Activated T-cell treated with anti-CD3 and anti-CD28 coated beads for 48 hours (primary cell): ENCODE results near the gene CBFB.

ENCODE experiments used
- DNase-seq: peaks from one replicate; pipeline ENCODE4 v3.0.0-alpha.2; 2020; ENCODE audit warnings: low read depth

CBFB gene

GRCh38 chr16:67137605-67138004, 108.7 kb downstream of the CBFB start:
- no peak for DNase-seq

- no peak for DNase-seq
These were observed 112.4 kb downstream of the CBFB start for GRCh38 chr16:67141391-67141790.

DNA sequence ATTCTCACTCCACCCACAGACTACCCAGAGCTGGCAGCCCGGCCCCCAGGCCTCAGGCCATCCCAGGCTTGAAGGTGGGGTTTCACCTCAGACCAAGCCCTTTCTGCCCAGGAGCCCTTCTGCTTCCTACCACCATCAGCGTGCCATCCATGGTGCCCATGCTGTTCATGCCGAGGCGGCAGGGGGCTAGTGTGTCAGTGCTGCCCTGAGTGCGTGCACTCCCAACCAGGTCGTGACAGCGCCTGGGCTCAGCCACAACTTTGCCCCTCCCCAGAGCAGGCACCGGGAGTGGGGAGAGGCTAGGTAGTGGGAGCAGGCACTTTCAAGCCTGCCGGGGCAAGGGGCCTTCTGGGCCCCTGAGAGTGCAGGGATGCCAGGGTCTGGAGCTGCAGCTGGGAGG, 113.4 kb downstream of the CBFB start:
- DNase-seq = no peak

- DNase-seq = no peak
These were observed 116.0 kb downstream of the CBFB start for GRCh38 chr16:67144943-67145342.

- no peak for DNase-seq
These were observed 116.8 kb downstream of the CBFB start for GRCh38 chr16:67145746-67146145.

DNA sequence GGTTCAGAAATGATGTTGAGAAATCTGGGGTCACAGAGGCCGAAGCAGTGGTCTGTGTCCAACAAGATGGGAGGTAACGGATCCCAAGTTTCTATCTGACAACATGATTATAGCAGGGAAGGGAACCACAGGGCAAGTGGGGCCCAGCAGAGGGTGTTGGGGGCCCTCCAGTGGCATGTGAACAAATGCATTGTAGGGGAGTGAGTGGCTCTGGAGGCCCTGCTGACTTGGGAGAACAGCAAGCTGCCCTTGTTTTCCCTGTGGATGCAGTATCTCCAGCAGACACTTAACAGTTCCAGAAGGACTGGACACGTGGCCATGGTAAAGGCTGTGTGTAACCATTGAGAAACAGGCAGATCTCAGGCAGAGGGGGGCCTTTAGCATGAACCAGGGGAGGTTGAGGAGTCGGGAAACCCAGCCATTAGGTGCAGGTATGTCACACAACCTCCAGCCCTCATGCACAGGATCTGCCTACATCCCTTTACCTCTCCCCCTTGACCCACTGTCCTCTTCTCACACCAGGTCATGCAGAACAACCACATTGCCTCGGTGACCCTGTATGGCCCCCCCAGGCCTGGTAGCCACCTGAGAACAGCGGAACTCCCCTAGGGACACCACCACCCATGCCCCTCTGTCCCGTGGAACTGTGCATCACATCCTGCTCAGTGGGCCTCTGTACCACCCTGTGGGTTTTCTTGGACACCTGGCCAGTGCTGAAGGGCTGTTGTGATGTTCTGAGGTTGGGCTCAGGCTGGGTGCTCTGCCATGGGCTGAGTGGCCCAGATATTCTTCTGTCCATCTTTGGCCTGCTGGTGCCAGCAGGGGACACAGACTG, 117.8 kb downstream of the CBFB start:
- DNase-seq = no peak

DNA sequence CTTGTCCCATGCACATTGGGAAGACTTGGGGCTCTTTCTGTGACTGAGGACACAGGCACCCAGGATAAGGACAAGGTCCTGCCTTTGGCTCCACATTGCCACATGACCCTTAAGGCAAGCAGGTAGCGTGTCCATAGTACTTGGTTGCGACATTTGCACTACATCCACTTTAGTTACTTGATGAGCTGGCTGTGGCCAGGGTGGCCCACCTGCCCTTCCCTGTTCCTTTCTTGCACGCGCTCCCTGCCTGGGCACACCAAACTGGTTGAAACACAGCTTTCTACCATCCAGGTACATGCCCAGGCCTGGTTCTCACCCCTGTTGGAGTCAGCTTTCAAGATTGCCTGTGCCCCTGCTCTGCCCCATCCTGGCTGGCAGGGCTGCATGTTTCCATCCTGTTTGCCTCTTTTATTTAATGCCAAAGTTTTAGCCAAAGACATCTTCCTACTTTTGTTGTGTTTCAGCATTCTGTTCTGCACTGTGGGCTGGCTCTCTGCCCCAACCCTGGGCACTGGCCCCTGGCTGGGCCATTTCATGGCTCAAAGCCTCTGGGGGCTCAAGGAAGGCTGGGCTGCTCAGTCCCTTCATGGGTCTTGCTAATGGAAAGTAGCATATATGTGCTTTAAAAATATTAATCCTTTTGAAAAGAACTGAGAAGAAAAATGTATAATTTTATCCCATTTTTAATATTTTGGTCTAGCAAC, 118.6 kb downstream of the CBFB start:
- no peak for DNase-seq

GRCh38 chr16:67148221-67148620, 119.3 kb downstream of the CBFB start:
- DNase-seq = no peak

DNA sequence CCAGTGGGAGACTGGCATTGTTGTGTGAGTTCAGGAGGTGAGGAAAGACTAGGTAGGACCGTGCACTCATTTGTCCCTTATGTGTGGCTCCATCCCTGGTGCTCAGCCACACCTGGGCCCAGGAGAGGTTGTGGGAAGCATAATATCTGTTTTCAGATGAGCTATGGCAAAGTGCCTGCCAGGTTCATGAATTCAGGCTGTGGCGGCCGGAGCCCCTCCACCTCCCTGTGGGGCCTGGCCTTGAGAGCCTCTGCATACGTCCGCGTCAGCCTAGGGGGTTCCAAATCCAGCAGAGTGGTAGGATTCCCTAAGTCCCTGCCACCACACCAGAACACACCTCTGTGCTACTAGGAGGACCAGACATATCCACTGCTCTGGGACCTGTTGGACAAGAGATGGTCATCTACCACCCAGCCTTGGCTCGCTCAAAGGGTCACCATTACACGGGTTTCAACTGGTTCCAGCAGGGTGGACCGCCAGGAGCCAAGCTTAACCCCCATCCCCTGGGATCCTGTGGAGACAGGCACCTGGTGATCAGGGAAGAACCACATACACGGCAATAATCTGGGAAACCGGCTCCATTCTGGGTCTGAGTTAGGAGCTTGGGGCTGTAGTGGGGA, 119.8 kb downstream of the CBFB start:
- no peak for DNase-seq

- DNase-seq = no peak
These were observed 120.5 kb downstream of the CBFB start for GRCh38 chr16:67149276-67150046.

- no peak for DNase-seq
These were observed 121.3 kb downstream of the CBFB start for GRCh38 chr16:67150047-67150832.
